ENCODE results near the gene EPHB2. TPM values are rescaled to one million over a fixed set of nuclear protein-coding genes. Genes with fewer than 3 reads are reported as not detected.

Gene EPHB2
- total and polyA plus RNA-seq, 2 of the 13 experiments (the other 11 are each of a cell fraction or from before 2014, with no cell fraction given) = 0.03 to 0.11 TPM

DNA sequence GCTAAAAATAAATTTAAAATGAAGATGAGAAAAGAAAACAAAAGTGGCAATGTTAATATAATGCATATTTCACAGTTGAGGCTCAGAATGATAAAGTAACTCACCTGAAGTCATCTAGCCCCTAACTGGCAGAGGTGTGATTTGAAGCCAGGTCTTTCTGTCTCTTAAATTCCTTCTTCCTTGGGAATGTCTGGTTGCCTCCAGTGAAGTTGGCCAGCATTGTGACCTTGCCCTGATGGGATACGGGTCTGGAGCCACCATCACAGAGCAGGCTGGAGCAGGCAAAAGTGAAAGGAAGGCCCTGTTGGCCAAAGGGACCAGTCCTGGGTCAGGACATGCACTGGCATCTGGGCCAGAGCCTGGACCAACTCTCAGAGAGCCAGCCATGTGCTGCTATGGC, 111.7 kb downstream of the EPHB2 start (continued):
- TF ChIP-seq AGO2 (optimal IDR thresholded peaks at IDR 0.05; ENCODE audit: low read depth, low read length) (no peak), NFKBIZ (CRISPR knock-in tag; IDR thresholded peaks at IDR 0.05) (no peak)

GRCh38 chr1:22824466-22824865, 113.8 kb downstream of the EPHB2 start:
- no peak overlapping the region for H3K27ac ChIP-seq (ENCODE audit: extremely low read length, insufficient read depth, low read length)
- CTCF ChIA-PET (ENCODE audit: low intra/inter-chr PET ratio, low total read pairs) = no interaction called here
- FAIRE-seq = no peak

More at GRCh38 chr1:22824466-22824865, 113.8 kb downstream of the EPHB2 start:
- Histone ChIP-seq H3K9ac (ENCODE audit: insufficient read depth, low read depth, low read length) (no peak overlapping the region), H3K27me3 (ENCODE audit: control insufficient read depth in 1 of 2, insufficient read depth in 2 of 2, low read length in 2 of 2) (no peaks in the 10 kb centered on the region; a peak in 1 of 5 replicates), H3K9me3 (ENCODE audit: low read length) (no peaks in the 10 kb centered on the region), H3K79me2 (ENCODE audit: insufficient read depth, low read length) (no peaks in the 10 kb centered on the region), H3K4me3 (replicated peaks in 1 of 3; ENCODE audit: insufficient read depth in 1 of 3, low read depth in 2 of 3, low read length in 3 of 3) (no peak overlapping the region), H3K4me1 (ENCODE audit: insufficient read depth, low read length) (0 out of 2 replicates have a peak, but pooled peaks cover 4% of the 10 kb centered on the region), H3K36me3 (replicated peaks in 1 of 2; ENCODE audit: control insufficient read depth in 1 of 2, insufficient read depth in 2 of 2, low read length in 2 of 2) (no peaks in the 10 kb centered on the region), H2AFZ (ENCODE audit: low read length) (no peak overlapping the region), H4K20me1 (ENCODE audit: insufficient read depth, low read length) (no peaks in the 10 kb centered on the region), H3K4me2 (ENCODE audit: low read depth, low read length) (no peak overlapping the region)
- in situ Hi-C loops (cut with HindIII; ENCODE audit: extremely low pct_ligation_motif_present, low pct_unique_long_range_greater_than_20kb) (no loop called here), intact Hi-C loops (cut with micrococcal nuclease; ENCODE audit: unreplicated experiment) (no loop called here)
- TF ChIP-seq ZNF652 (CRISPR knock-in tag; IDR thresholded peaks at IDR 0.05; ENCODE audit: borderline replicate concordance, low read depth) (no peak), ATF2 (CRISPR knock-in tag; IDR thresholded peaks at IDR 0.05) (no peak), ZSCAN12 (CRISPR knock-in tag; IDR thresholded peaks at IDR 0.05) (no peak), MEIS1 (CRISPR knock-in tag; IDR thresholded peaks at IDR 0.05; ENCODE audit: borderline replicate concordance) (no peak), ZNF639 (CRISPR knock-in tag; conservative IDR thresholded peaks at IDR 0.05) (no peak), ZNF224 (CRISPR knock-in tag; IDR thresholded peaks at IDR 0.05) (no peak), ZNF746 (CRISPR knock-in tag; IDR thresholded peaks at IDR 0.05) (no peak), ZNF703 (CRISPR knock-in tag; IDR thresholded peaks at IDR 0.05; ENCODE audit: borderline replicate concordance) (no peak), ZNF335 (CRISPR knock-in tag; IDR thresholded peaks at IDR 0.05) (no peak), MTERF4 (CRISPR knock-in tag; IDR thresholded peaks at IDR 0.05) (no peak), HOXA5 (CRISPR knock-in tag; IDR thresholded peaks at IDR 0.05) (no peak), ATF7 (IDR thresholded peaks at IDR 0.05) (no peak), ATF7 (CRISPR knock-in tag; IDR thresholded peaks at IDR 0.05) (no peak), HOXA7 (CRISPR knock-in tag; IDR thresholded peaks at IDR 0.05) (no peak), ZNF816 (CRISPR knock-in tag; IDR thresholded peaks at IDR 0.05; ENCODE audit: borderline replicate concordance) (no peak), ZNF775 (CRISPR knock-in tag; IDR thresholded peaks at IDR 0.05; ENCODE audit: borderline replicate concordance) (no peak), CREM (IDR thresholded peaks at IDR 0.05) (no peak), CREM (CRISPR knock-in tag; IDR thresholded peaks at IDR 0.05) (no peak), CC2D1A (CRISPR knock-in tag; IDR thresholded peaks at IDR 0.05) (no peak)
- TF ChIP-seq, protein P1, sequence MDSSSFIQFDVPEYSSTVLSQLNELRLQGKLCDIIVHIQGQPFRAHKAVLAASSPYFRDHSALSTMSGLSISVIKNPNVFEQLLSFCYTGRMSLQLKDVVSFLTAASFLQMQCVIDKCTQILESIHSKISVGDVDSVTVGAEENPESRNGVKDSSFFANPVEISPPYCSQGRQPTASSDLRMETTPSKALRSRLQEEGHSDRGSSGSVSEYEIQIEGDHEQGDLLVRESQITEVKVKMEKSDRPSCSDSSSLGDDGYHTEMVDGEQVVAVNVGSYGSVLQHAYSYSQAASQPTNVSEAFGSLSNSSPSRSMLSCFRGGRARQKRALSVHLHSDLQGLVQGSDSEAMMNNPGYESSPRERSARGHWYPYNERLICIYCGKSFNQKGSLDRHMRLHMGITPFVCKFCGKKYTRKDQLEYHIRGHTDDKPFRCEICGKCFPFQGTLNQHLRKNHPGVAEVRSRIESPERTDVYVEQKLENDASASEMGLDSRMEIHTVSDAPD (CRISPR knock-in tag; IDR thresholded peaks at IDR 0.05) = no peak
- BruUV-seq (replicated peaks) = no TSS peak
- POLR2A ChIA-PET = no interaction called here
- WGBS (ENCODE audit: low lambda C conversion rate) = 56% methylated on average over 9 of the region's 10 CpGs
- DNase-seq (ENCODE audit: low spot score) (no peak), ATAC-seq (no peak)

Measured in HepG2 (cell line).